Mammary epithelial cell (primary cell): Measurements from ENCODE around the gene LRFN3.

Experiments
- CTCF ChIP-seq, 2 donors: IDR thresholded peaks in 1 of 2; conservative IDR thresholded peaks in 1 of 2; 2 replicates each; pipeline ENCODE4 v1.5.1; 2011 to 2012; ENCODE audit warnings: inconsistent platforms in 2 of 2, low read length in 2 of 2, mild to moderate bottlenecking in 2 of 2, control low read depth in 1 of 2, low read depth in 1 of 2; ENCODE audit not compliant: insufficient read depth in 1 of 2; ENCODE audit errors: extremely low read depth in 1 of 2
- EZH2 ChIP-seq: IDR thresholded peaks from 2 replicates; pipeline ENCODE4 v1.6.1; 2012; ENCODE audit warnings: low read length, inconsistent platforms, borderline replicate concordance

GRCh38 chr19:35949131-35949530, 13.0 kb downstream of the LRFN3 start:
- TF ChIP-seq CTCF (conservative IDR thresholded peaks at IDR 0.05 in 1 of 2, IDR thresholded peaks at IDR 0.05 in 1 of 2; ENCODE audit: extremely low read depth in 1 of 2, insufficient read depth in 1 of 2, low read depth in 1 of 2, low read length in 2 of 2) = no peak
- TF ChIP-seq EZH2 = no peak
